H1 (cell line): ENCODE measurements around the gene ZNF581. TPM values are rescaled to one million over a fixed set of nuclear protein-coding genes. Genes with fewer than 3 reads are reported as not detected.

Source experiments
- CTCF ChIA-PET: fragments of 300-600 bp; sonication (Branson Sonifier 250); formaldehyde crosslinking; loops from one replicate; lab custom pipeline; 2021; ENCODE audit not compliant: partially characterized antibody; lab: Charles Lee
- POLR2A ChIA-PET: fragments of 300-600 bp; sonication (Branson Sonifier 250); formaldehyde crosslinking; loops from one replicate; lab custom pipeline; 2021; ENCODE audit warnings: inconsistent platforms; ENCODE audit not compliant: partially characterized antibody; lab: Charles Lee
- DNase-seq, 2 experiments: peaks; one replicate each; pipeline versions ENCODE4 v3.0.0 to v3.0.0-alpha.2; 2010 to 2022; ENCODE audit warnings: low spot score in 2 of 2, low read depth in 1 of 2, mixed read lengths in 1 of 2
- FAIRE-seq: peaks from 2 replicates; lab custom pipeline; 2011; peaks lifted over from hg19 to GRCh38; lab: Jason Lieb, UNC
- H2AFZ ChIP-seq: 2 replicates; pipeline ENCODE4 v1.8.1; 2012; ENCODE audit warnings: low read length, inconsistent platforms
- H2AK5ac ChIP-seq: 2 replicates; pipeline ENCODE4 v1.6.1; 2013; ENCODE audit warnings: low read depth, low read length
- H2BK120ac ChIP-seq: replicated peaks from 2 replicates; pipeline ENCODE3; 2013; ENCODE audit warnings: low read depth, low read length, inconsistent platforms
- H2BK12ac ChIP-seq: 2 replicates; pipeline ENCODE4 v1.6.1; 2013; ENCODE audit warnings: low read depth, low read length
- H2BK15ac ChIP-seq: 2 replicates; pipeline ENCODE4 v1.6.1; 2013; ENCODE audit warnings: low read length
- H2BK20ac ChIP-seq: 2 replicates; pipeline ENCODE4 v1.6.1; 2013; ENCODE audit warnings: low read length
- H2BK5ac ChIP-seq: 2 replicates; pipeline ENCODE4 v1.6.1; 2013; ENCODE audit warnings: low read depth, low read length
- H3K14ac ChIP-seq: 2 replicates; pipeline ENCODE4 v1.6.1; 2013; ENCODE audit warnings: inconsistent platforms; ENCODE audit not compliant: insufficient read length
- H3K18ac ChIP-seq: 2 replicates; pipeline ENCODE4 v1.6.1; 2013; ENCODE audit warnings: low read length; ENCODE audit errors: extremely low read depth
- H3K23ac ChIP-seq: 2 replicates; pipeline ENCODE4 v1.6.1; 2013; ENCODE audit warnings: inconsistent platforms; ENCODE audit not compliant: insufficient read length
- H3K23me2 ChIP-seq: 2 replicates; pipeline ENCODE4 v1.6.1; 2013; ENCODE audit warnings: low read depth, low read length
- H3K27ac ChIP-seq: 2 replicates; pipeline ENCODE4 v1.6.1; 2011; ENCODE audit warnings: low read depth, low read length, inconsistent platforms
- H3K27me3 ChIP-seq, 4 experiments: replicated peaks in 1 of 4; 1 replicate in 1 of 4; 2 replicates in 3 of 4; pipeline versions ENCODE4 v1.6.1 to v1.8.1; 2011 to 2013; ENCODE audit warnings: low read length in 3 of 4, mild to moderate bottlenecking in 3 of 4, inconsistent platforms in 2 of 4, mixed read lengths in 2 of 4, moderate library complexity in 1 of 4; ENCODE audit not compliant: control insufficient read depth in 3 of 4, insufficient read depth in 3 of 4; ENCODE audit errors: extremely low read depth in 1 of 4
- H3K36me3 ChIP-seq, 4 experiments: 2 replicates each; pipeline versions ENCODE4 v1.6.1 to v1.8.1; 2011 to 2013; ENCODE audit warnings: mild to moderate bottlenecking in 4 of 4, low read length in 3 of 4, moderate library complexity in 2 of 4, control low read depth in 1 of 4, inconsistent platforms in 1 of 4; ENCODE audit not compliant: insufficient read depth in 4 of 4, control insufficient read depth in 2 of 4
- H3K4ac ChIP-seq: replicated peaks from 2 replicates; pipeline ENCODE3; 2013; ENCODE audit warnings: low read length, low read depth, mixed read lengths, inconsistent platforms; ENCODE audit not compliant: insufficient read length
- H3K4me1 ChIP-seq, 4 experiments: replicated peaks in 1 of 4; 1 replicate in 1 of 4; 2 replicates in 3 of 4; pipeline versions ENCODE4 v1.6.1 to v1.8.1; 2011 to 2013; ENCODE audit warnings: low read length in 3 of 4, inconsistent platforms in 2 of 4, mixed read lengths in 1 of 4; ENCODE audit not compliant: insufficient read depth in 4 of 4, control insufficient read depth in 3 of 4
- H3K4me2 ChIP-seq, 2 experiments: 2 replicates each; pipeline versions ENCODE4 v1.6.1 to v1.8.1; 2011 to 2013; ENCODE audit warnings: low read depth in 2 of 2, low read length in 2 of 2, control low read depth in 1 of 2, inconsistent platforms in 1 of 2, mild to moderate bottlenecking in 1 of 2; ENCODE audit not compliant: insufficient read depth in 1 of 2
- H3K4me3 ChIP-seq, 4 experiments: fragments of 200-600, 300-600 bp in 1 of 4; sonication (generic), shearing (Covaris generic), sonication (Bioruptor Twin) in 1 of 4; 2 replicates each; pipeline versions ENCODE4 v1.5.1 to v1.8.1; 2011 to 2016; ENCODE audit warnings: low read length in 4 of 4, low read depth in 3 of 4, control low read depth in 2 of 4, inconsistent platforms in 2 of 4, mild to moderate bottlenecking in 2 of 4, mixed read lengths in 1 of 4, moderate library complexity in 1 of 4; ENCODE audit not compliant: insufficient read depth in 2 of 4; ENCODE audit errors: extremely low read depth in 1 of 4
- H3K56ac ChIP-seq: replicated peaks from 2 replicates; pipeline ENCODE3; 2013; ENCODE audit warnings: low read depth, mild to moderate bottlenecking, mixed read lengths, low read length, inconsistent platforms; ENCODE audit not compliant: insufficient read length
- H3K79me1 ChIP-seq: 2 replicates; pipeline ENCODE4 v1.6.1; 2013; ENCODE audit warnings: low read depth, low read length, control low read depth
- H3K79me2 ChIP-seq, 2 experiments: 2 replicates each; pipeline versions ENCODE4 v1.6.1 to v1.8.1; 2012 to 2013; ENCODE audit warnings: low read length in 2 of 2, mild to moderate bottlenecking in 2 of 2, inconsistent platforms in 1 of 2; ENCODE audit not compliant: insufficient read depth in 2 of 2, control insufficient read depth in 1 of 2
- H3K9ac ChIP-seq, 4 experiments: replicated peaks in 1 of 4; 1 replicate in 1 of 4; 2 replicates in 3 of 4; pipeline versions ENCODE4 v1.6.1 to v1.8.1; 2011 to 2013; ENCODE audit warnings: low read depth in 3 of 4, low read length in 3 of 4, control low read depth in 2 of 4, mild to moderate bottlenecking in 2 of 4, moderate library complexity in 2 of 4, inconsistent platforms in 1 of 4; ENCODE audit errors: extremely low read depth in 1 of 4
- H3K9me3 ChIP-seq, 2 experiments: 2 replicates each; pipeline versions ENCODE4 v1.6.1 to v1.8.1; 2012 to 2013; ENCODE audit warnings: mild to moderate bottlenecking in 2 of 2, moderate library complexity in 2 of 2, control low read depth in 1 of 2, inconsistent platforms in 1 of 2, low read depth in 1 of 2, low read length in 1 of 2, mixed read lengths in 1 of 2; ENCODE audit not compliant: insufficient read depth in 2 of 2
- H4K20me1 ChIP-seq, 2 experiments: replicated peaks in 1 of 2; 2 replicates each; pipeline versions ENCODE3 to v1.8.1; 2011 to 2013; ENCODE audit warnings: inconsistent platforms in 2 of 2, low read length in 2 of 2, mild to moderate bottlenecking in 1 of 2; ENCODE audit not compliant: insufficient read depth in 2 of 2, control insufficient read depth in 1 of 2
- H4K5ac ChIP-seq: 2 replicates; pipeline ENCODE4 v1.6.1; 2013; ENCODE audit warnings: low read length, low read depth, mixed read lengths, inconsistent platforms; ENCODE audit not compliant: insufficient read length
- H4K8ac ChIP-seq: 2 replicates; pipeline ENCODE4 v1.8.0; 2013; ENCODE audit warnings: mild to moderate bottlenecking, moderate library complexity, low read length, inconsistent platforms; ENCODE audit not compliant: insufficient read depth; ENCODE audit errors: extremely low read depth
- H4K91ac ChIP-seq: replicated peaks from 2 replicates; pipeline ENCODE3; 2013; ENCODE audit warnings: low read length, mixed read lengths, inconsistent platforms; ENCODE audit not compliant: insufficient read length
- WGBS, 2 experiments: shearing (Covaris generic) in 1 of 2; methylation state at CpG; one replicate each; pipeline versions ENCODE4 v1.1.6 to v1.1.7; 2013 to 2015; ENCODE audit warnings: low lambda C conversion rate in 2 of 2, mixed read lengths in 2 of 2, inconsistent platforms in 1 of 2, low coverage in 1 of 2, missing lambda C conversion rate in 1 of 2; ENCODE audit not compliant: insufficient replicate concordance in 2 of 2, insufficient coverage in 1 of 2, insufficient read length in 1 of 2; ENCODE audit errors: extremely low coverage in 1 of 2, missing lambda C conversion rate in 1 of 2; 5-methylcytosine and 5-hydroxymethylcytosine counted together
- polyA plus RNA-seq, 7 experiments: library from polyadenylated mRNA; depleted of rRNA in 3 of 7; stranded (reverse) in 5 of 7; unstranded in 2 of 7; fragments of >200 nt in 5 of 7; fragments of 200-250 nt in 2 of 7; gene quantifications; 1 replicate in 5 of 7; 2 replicates in 1 of 7; 4 replicates in 1 of 7; pipeline versions ENCODE4 v1.2.1 to v1.2.3, GENCODE V29; 2011 to 2013; ENCODE audit warnings: missing spikeins in 2 of 7, mixed read lengths in 2 of 7
- total RNA-seq: library from RNA; stranded (reverse); fragmentation: NEBNext Ultra II Directional; extraction: Animal tissue kit (Norgen Biotek cat#: 25700); gene quantifications from 2 replicates; pipeline ENCODE4 v1.2.1, GENCODE V29; 2021

Gene ZNF581
- total and polyA plus RNA-seq, 2 of the 8 experiments (the other 6 are each of a cell fraction or from before 2014, with no cell fraction given), result 73.0 to 76.1 TPM

DNA sequence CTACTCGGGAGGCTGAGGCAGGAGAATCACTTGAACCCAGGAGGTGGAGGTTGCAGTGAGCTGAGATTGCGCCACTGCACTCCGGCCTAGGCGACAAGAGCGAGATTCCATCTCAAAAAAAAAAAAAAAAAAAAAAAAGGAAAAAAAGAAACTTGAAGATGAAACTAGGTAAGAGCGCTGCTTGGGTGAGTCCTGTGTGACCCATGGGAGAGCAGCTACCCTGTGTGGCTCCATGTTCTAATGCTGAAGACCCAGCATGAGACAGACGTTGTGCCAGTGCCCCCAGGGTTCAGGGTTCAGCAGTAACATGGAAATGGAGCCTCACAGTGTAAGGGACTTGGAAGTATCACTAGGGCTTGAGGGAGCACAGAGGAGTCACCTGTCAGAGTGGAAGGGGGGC, 25.0 kb upstream of the ZNF581 start:
- Histone ChIP-seq H2BK12ac (no peak overlapping the region), H2BK5ac (no peak overlapping the region), H4K8ac (no peak overlapping the region), H3K27ac (no peak overlapping the region), H3K79me1 (no peaks in the 10 kb centered on the region), H3K4me2 (no peak overlapping the region), H3K36me3 (peaks cover 0 to 42% (median 4%) of the 10 kb centered on the region in 4 experiments; a peak in 6 of 8 replicates), H4K5ac (no peak overlapping the region), H2BK20ac (no peak overlapping the region), H3K9ac (no peak overlapping the region), H2AK5ac (no peak overlapping the region), H2BK120ac (no peak overlapping the region), H3K23me2 (no peaks in the 10 kb centered on the region), H4K20me1 (peaks cover 2 to 3% of the 10 kb centered on the region in 2 experiments), H3K79me2 (no peaks in the 10 kb centered on the region), H2AFZ (no peak overlapping the region), H3K14ac (no peak overlapping the region), H3K27me3 (peaks cover 0 to 2% (median 0%) of the 10 kb centered on the region in 4 experiments; a peak in 1 of 7 replicates), H3K18ac (no peak overlapping the region), H3K23ac (no peak overlapping the region), H3K9me3 (no peaks in the 10 kb centered on the region; a peak in 1 of 4 replicates), H3K4me1 (no peaks in the 10 kb centered on the region), H4K91ac (no peak overlapping the region), H3K4me3 (no peak overlapping the region), H3K56ac (no peak overlapping the region), H3K4ac (no peak overlapping the region), H2BK15ac (no peak overlapping the region)
- POLR2A ChIA-PET, result interaction anchor here (0.8 to 6.1 kb wide), 9 partner anchors 7 to 235 kb away, joined by 3 to 32 read pairs (median 5); partner anchors contain the start of genes CCDC106, FIZ1 and ZNF865
- 98% methylated on average over 5 of the region's 7 CpGs; no CpG with 5 or more reads in 1 of the 2 experiments for WGBS, 2 experiments
- CTCF ChIA-PET, result interaction anchor here (0.8 to 8.0 kb wide), 7 partner anchors 12 to 477 kb away, joined by 3 to 38 read pairs (median 3); partner anchors contain the start of gene ZNF865
- DNase-seq (no peak), FAIRE-seq (no peak)
